Panc1 (cell line): ENCODE measurements around the gene CYSTM1.

Experiments
- CTCF ChIP-seq: fragments of 450-650 bp; IDR thresholded peaks from 2 replicates; pipeline ENCODE4 v1.5.1; 2017; ENCODE audit warnings: mild to moderate bottlenecking
- POLR2AphosphoS5 ChIP-seq: IDR thresholded peaks from 2 replicates; pipeline ENCODE4 v1.6.1; 2012; ENCODE audit warnings: mild to moderate bottlenecking, low read depth, low read length, moderate library complexity
- REST ChIP-seq, 2 experiments: IDR thresholded peaks; 2 replicates each; pipeline ENCODE4 v1.6.1; 2011 to 2012; ENCODE audit warnings: low read depth in 2 of 2, control low read depth in 1 of 2, low read length in 1 of 2, mild to moderate bottlenecking in 1 of 2, moderate library complexity in 1 of 2; ENCODE audit not compliant: insufficient read depth in 1 of 2

- TF ChIP-seq CTCF: no peak
- no peak for TF ChIP-seq REST (IDR thresholded peaks at IDR 0.05; ENCODE audit: insufficient read depth in 1 of 2, low read depth in 2 of 2, low read length in 1 of 2)
- TF ChIP-seq POLR2AphosphoS5: no peak
These were observed 87.9 kb downstream of the CYSTM1 start for GRCh38 chr5:140262839-140263238.
